HCT116 (cell line): Measurements from ENCODE around the gene CDC42BPB.

Source experiments
- CBX3 ChIP-seq: IDR thresholded peaks from 2 replicates; pipeline ENCODE4 v1.6.1; 2012; ENCODE audit warnings: low read depth
- CEBPB ChIP-seq: IDR thresholded peaks from 2 replicates; pipeline ENCODE4 v1.6.1; 2012; ENCODE audit warnings: low read depth
- CTCF ChIP-seq, 3 experiments: fragments of 200-600 bp in 1 of 3; sonication (generic) in 1 of 3; IDR thresholded peaks in 2 of 3; conservative IDR thresholded peaks in 1 of 3; 2 replicates each; pipeline ENCODE4 v1.5.1; 2012 to 2017; ENCODE audit warnings: low read depth in 2 of 3, low read length in 2 of 3, antibody characterized with exemption in 1 of 3, borderline replicate concordance in 1 of 3, control low read depth in 1 of 3, mild to moderate bottlenecking in 1 of 3, mixed read lengths in 1 of 3, mixed run types in 1 of 3, moderate library complexity in 1 of 3; ENCODE audit not compliant: insufficient read depth in 1 of 3
- EZH2 ChIP-seq: fragments of 200-600 bp; sonication (generic); IDR thresholded peaks from 2 replicates; pipeline ENCODE4 v1.6.1; 2017; ENCODE audit warnings: antibody characterized with exemption, mixed run types
- POLR2A ChIP-seq: IDR thresholded peaks from 2 replicates; pipeline ENCODE4 v1.7.0; 2011; ENCODE audit warnings: borderline replicate concordance; ENCODE audit not compliant: insufficient read depth, insufficient read length; ENCODE audit errors: extremely low read depth
- POLR2AphosphoS5 ChIP-seq: IDR thresholded peaks from 2 replicates; pipeline ENCODE4 v1.6.1; 2011; ENCODE audit warnings: mild to moderate bottlenecking, low read depth, low read length, moderate library complexity
- REST ChIP-seq: IDR thresholded peaks from 2 replicates; pipeline ENCODE4 v1.6.1; 2012; ENCODE audit warnings: low read depth
- SIN3A ChIP-seq: IDR thresholded peaks from 2 replicates; pipeline ENCODE4 v1.6.1; 2012; ENCODE audit warnings: low read depth
- SP1 ChIP-seq: IDR thresholded peaks from 2 replicates; pipeline ENCODE4 v1.6.1; 2012; ENCODE audit warnings: low read depth
- YY1 ChIP-seq: IDR thresholded peaks from 2 replicates; pipeline ENCODE4 v1.6.1; 2011; ENCODE audit warnings: low read length, low read depth, moderate library complexity, mild to moderate bottlenecking; ENCODE audit not compliant: insufficient replicate concordance; ENCODE audit errors: extremely low read depth
- ZBTB33 ChIP-seq: IDR thresholded peaks from 2 replicates; pipeline ENCODE4 v1.6.1; 2011; ENCODE audit warnings: mild to moderate bottlenecking, low read length, moderate library complexity; ENCODE audit not compliant: insufficient replicate concordance; ENCODE audit errors: extremely low read depth
- ZNF274 ChIP-seq: fragments of 200-500 bp; sonication (Bioruptor generic); IDR thresholded peaks from 2 replicates; pipeline ENCODE4 v1.6.1; 2014; ENCODE audit warnings: mild to moderate bottlenecking, low read depth, low read length, inconsistent platforms

GRCh38 chr14:102939820-102940561 lies 117.4 kb downstream of the CDC42BPB start:
- TF ChIP-seq POLR2A (no peak), YY1 (no peak), POLR2AphosphoS5 (no peak), CTCF (IDR thresholded peaks at IDR 0.05 in 2 of 3, conservative IDR thresholded peaks at IDR 0.05 in 1 of 3; ENCODE audit: borderline replicate concordance in 1 of 3, insufficient read depth in 1 of 3, low read depth in 2 of 3, low read length in 2 of 3) (no peak), CEBPB (no peak), REST (no peak), EZH2 (no peak), SIN3A (no peak), CBX3 (no peak), ZNF274 (no peak), ZBTB33 (no peak), SP1 (no peak)
